Adrenal gland (tissue), 12 donors: Measurements from ENCODE around the gene NACAD. TPM values are rescaled to one million over a fixed set of nuclear protein-coding genes. Genes with fewer than 3 reads are reported as not detected.
A peak's percentile ranks its signal among the peaks of the same experiment; 100 is the strongest.

ENCODE experiments used
- DNase-seq, 7 donors: peaks; one replicate each; pipeline ENCODE4 v3.0.0-alpha.2; 2019 to 2020
- H3K27ac ChIP-seq, 5 donors: fragments of 200-600 bp; sonication (generic) in 4 of 5; 1 replicate in 3 of 5; 2 replicates in 2 of 5; pipeline versions ENCODE4 v1.5.1 to v1.8.0; 2016 to 2020; ENCODE audit warnings: mild to moderate bottlenecking in 1 of 5
- H3K27me3 ChIP-seq: fragments of 200-600 bp; 2 replicates; pipeline ENCODE4 v1.8.0; 2021
- H3K36me3 ChIP-seq, 2 donors: fragments of 200-600 bp; replicated peaks in 1 of 2; 1 replicate in 1 of 2; 2 replicates in 1 of 2; pipeline versions ENCODE4 v1.5.1 to v1.8.0; 2018 to 2022
- H3K4me1 ChIP-seq, 2 donors: fragments of 200-600 bp; replicated peaks in 1 of 2; 1 replicate in 1 of 2; 2 replicates in 1 of 2; pipeline versions ENCODE4 v1.5.1 to v1.8.0; 2018 to 2021
- H3K4me3 ChIP-seq, 4 donors: fragments of 200-600 bp; sonication (generic) in 3 of 4; one replicate each; pipeline ENCODE4 v1.5.1; 2016 to 2018
- H3K9me3 ChIP-seq, 3 donors: fragments of 200-600 bp; sonication (generic) in 1 of 3; replicated peaks in 1 of 3; 1 replicate in 2 of 3; 2 replicates in 1 of 3; pipeline versions ENCODE4 v1.5.1 to v1.8.0; 2016 to 2021
- POLR2A ChIP-seq, 2 donors: fragments of 450-650 bp; IDR thresholded peaks; one replicate each; pipeline ENCODE4 v1.6.1; 2017; ENCODE audit warnings: antibody characterized with exemption in 2 of 2, mild to moderate bottlenecking in 2 of 2, moderate library complexity in 1 of 2
- WGBS, 4 donors: extraction: QIAGEN DNeasy Blood & Tissue Kit in 2 of 4; methylation state at CpG; one replicate each; pipeline versions ENCODE4 v1.1.5 to v1.1.7; 2013 to 2017; 5-methylcytosine and 5-hydroxymethylcytosine counted together
- intact Hi-C, 2 donors: fragments of 100-400 bp; cut with DNase I; formaldehyde crosslinking; loops; one replicate each; pipeline versions ENCODE4 v1.14.1 to v1.15.0; 2022 to 2023
- polyA plus RNA-seq, 3 donors: library from polyadenylated mRNA; stranded (reverse); fragments of 200-250 nt in 2 of 3; fragments of 350-450 nt in 1 of 3; fragmentation: Illumina TruSeq in 1 of 3; extraction: RNeasy Lipid Tissue Mini Kit (QIAGEN cat#74804) in 1 of 3; gene quantifications; one replicate each; pipeline ENCODE4 v1.2.3, GENCODE V29; 2013 to 2014
- total RNA-seq, 9 donors: library from RNA; depleted of rRNA in 4 of 9; stranded (reverse); fragments of >200 nt in 4 of 9; fragments of 120-200 nt in 1 of 9; fragmentation: NEBNext Ultra II Directional in 1 of 9; extraction: Animal tissue kit (Norgen Biotek cat#: 25700) in 1 of 9; gene quantifications; one replicate each; pipeline versions ENCODE4 v1.1.0 to v1.2.4, GENCODE V29; 2013 to 2023
- TF ChIP-seq, protein P1 (sequence below), 6 experiments: fragments of 450-650 bp in 4 of 6; fragments of 200-600 bp in 2 of 6; sonication (generic) in 1 of 6; IDR thresholded peaks; 1 replicate in 5 of 6; 2 replicates in 1 of 6; pipeline versions ENCODE4 v1.5.1 to v1.8.0; 2016 to 2021; ENCODE audit warnings: antibody characterized with exemption in 6 of 6, mild to moderate bottlenecking in 2 of 6, moderate library complexity in 1 of 6
- donor health status: healthy with polysubstance abuse.
- donor health status: Bipolar disorder and iron deficiency.
- donor health status: DM: yes; HTN: yes; CAD: no.
- donor health status: DM: no; HTN: no; CAD: no.
- donor health status: DM: no; HTN: no; CAD: no.
- donor health status: DM: yes; HTN: yes; CAD: no.

Gene NACAD
- total and polyA plus RNA-seq, 12 donors = 0.93 to 12.1 (median 2.4) TPM

DNA sequence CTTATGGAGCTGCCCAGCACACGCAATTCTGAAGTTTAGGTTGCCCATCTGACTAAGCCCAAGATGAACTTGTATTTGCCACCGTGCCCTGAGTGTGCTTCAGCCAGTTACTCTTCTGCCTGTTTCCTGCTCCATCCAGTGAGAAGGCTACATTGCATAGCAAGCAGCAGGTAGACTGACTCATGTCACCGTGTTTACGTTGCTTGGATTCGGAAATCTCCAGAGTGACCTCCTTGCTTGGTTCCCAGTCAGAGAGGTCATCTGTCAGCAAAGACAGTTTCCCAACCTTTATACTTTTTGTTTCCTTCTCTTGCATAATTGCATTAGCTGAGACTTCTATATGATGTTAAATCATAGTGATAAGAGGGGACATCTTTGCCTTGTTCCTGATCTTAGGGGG lies 30.9 kb downstream of the NACAD start:
- intact Hi-C loops = no loop called here

DNA sequence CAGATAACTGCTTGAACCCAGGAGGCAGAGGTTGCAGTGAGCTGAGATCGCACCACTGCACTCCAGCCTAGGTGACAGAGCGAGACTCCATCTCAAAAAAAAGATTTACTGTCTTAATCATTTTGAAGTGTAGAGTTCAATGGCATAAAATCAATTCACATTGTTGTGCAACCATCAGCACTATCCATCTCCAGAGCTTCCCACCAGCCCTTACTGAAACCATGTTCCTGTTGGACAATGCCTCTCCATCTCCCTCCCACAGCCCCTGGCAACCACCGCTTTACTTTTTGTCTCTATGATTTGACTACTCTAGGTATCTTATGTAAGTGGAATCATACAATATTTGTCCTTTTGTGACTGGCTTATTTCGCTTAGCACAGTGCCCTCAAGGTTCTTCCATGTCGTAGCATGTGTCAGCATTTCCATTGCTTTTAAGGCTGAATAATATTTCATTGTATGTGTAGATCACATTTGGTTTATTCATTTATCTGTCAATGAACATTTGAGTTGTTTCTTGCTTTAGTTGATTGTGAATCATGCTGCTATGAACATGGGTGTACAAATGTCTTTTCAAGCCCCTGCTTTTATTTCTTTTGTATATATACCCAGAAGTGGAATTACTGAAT lies 33.1 kb downstream of the NACAD start:
- 91 to 96% (median 93%) methylated on average over 5 of the region's 5 CpGs for WGBS, 4 donors
- H3K27ac ChIP-seq = no peak overlapping the region
- intact Hi-C loops = no loop called here

More for the DNA sequence above, 30.9 kb downstream of the NACAD start:
- peak in 3 of 7 donors; percentile 12 to 39 (median 25) for DNase-seq
- TF ChIP-seq POLR2A (IDR thresholded peaks at IDR 0.05) = no peak
- TF ChIP-seq, protein P1, sequence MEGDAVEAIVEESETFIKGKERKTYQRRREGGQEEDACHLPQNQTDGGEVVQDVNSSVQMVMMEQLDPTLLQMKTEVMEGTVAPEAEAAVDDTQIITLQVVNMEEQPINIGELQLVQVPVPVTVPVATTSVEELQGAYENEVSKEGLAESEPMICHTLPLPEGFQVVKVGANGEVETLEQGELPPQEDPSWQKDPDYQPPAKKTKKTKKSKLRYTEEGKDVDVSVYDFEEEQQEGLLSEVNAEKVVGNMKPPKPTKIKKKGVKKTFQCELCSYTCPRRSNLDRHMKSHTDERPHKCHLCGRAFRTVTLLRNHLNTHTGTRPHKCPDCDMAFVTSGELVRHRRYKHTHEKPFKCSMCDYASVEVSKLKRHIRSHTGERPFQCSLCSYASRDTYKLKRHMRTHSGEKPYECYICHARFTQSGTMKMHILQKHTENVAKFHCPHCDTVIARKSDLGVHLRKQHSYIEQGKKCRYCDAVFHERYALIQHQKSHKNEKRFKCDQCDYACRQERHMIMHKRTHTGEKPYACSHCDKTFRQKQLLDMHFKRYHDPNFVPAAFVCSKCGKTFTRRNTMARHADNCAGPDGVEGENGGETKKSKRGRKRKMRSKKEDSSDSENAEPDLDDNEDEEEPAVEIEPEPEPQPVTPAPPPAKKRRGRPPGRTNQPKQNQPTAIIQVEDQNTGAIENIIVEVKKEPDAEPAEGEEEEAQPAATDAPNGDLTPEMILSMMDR (IDR thresholded peaks at IDR 0.05) = no peak
- Histone ChIP-seq H3K36me3 (no peaks in the 10 kb centered on the region), H3K9me3 (no peaks in the 10 kb centered on the region), H3K4me1 (no peaks in the 10 kb centered on the region), H3K27ac (no peak overlapping the region), H3K4me3 (no peak overlapping the region), H3K27me3 (no peaks in the 10 kb centered on the region)
- WGBS, 4 donors = 80 to 93% (median 86%) methylated on average over 5 of the region's 5 CpGs

GRCh38 chr7:45055016-45055415 lies 33.8 kb downstream of the NACAD start:
- Histone ChIP-seq H3K9me3 (no peaks in the 10 kb centered on the region), H3K4me3 (no peak overlapping the region), H3K27ac (no peak overlapping the region), H3K27me3 (no peaks in the 10 kb centered on the region), H3K36me3 (no peaks in the 10 kb centered on the region), H3K4me1 (no peaks in the 10 kb centered on the region)
- TF ChIP-seq, protein P1 (IDR thresholded peaks at IDR 0.05) = no peak
- no peak for TF ChIP-seq POLR2A (IDR thresholded peaks at IDR 0.05)
- intact Hi-C loops = no loop called here
- DNase-seq = peak in 1 of 7 donors; percentile 0
- 83 to 92% (median 88%) methylated on average over 5 of the region's 5 CpGs for WGBS, 4 donors

More for the DNA sequence above, 33.1 kb downstream of the NACAD start:
- no peaks in the 10 kb centered on the region for H3K27me3 ChIP-seq
- H3K36me3 ChIP-seq = no peaks in the 10 kb centered on the region
- no peak overlapping the region for H3K4me3 ChIP-seq
- H3K9me3 ChIP-seq = no peaks in the 10 kb centered on the region
- TF ChIP-seq, protein P1 (IDR thresholded peaks at IDR 0.05) = no peak
- no peak for TF ChIP-seq POLR2A (IDR thresholded peaks at IDR 0.05)
- DNase-seq = peak in 1 of 7 donors; percentile 35
- no peaks in the 10 kb centered on the region for H3K4me1 ChIP-seq

DNA sequence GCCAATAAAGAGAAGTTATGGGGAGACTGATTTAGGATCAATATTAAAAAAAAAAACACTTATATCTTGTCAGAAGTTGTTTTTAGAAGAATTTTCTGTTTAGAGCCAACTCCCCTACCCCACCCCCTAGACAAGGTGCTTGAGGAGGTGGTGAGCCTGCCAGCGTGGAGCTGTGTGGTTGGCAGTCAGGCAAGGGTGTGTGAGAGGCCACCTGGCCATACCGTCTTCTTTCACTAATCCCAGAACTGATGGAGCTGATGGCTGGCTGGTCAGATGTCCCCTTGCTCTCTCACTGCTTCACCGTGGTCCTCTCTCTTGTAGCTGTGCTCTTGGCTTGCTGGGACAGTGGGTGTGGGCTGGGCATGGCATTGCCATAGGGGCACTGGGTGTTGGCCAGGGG lies 34.3 kb downstream of the NACAD start:
- no peak overlapping the region for H3K4me3 ChIP-seq
- no peaks in the 10 kb centered on the region for H3K9me3 ChIP-seq
- intact Hi-C loops = no loop called here
- WGBS, 4 donors = 94 to 98% (median 95%) methylated on average over 3 of the region's 3 CpGs
- TF ChIP-seq, protein P1 (IDR thresholded peaks at IDR 0.05) = no peak
- no peak for TF ChIP-seq POLR2A (IDR thresholded peaks at IDR 0.05)
- DNase-seq = no peak
- no peaks in the 10 kb centered on the region for H3K27me3 ChIP-seq
- no peak overlapping the region for H3K27ac ChIP-seq
- no peaks in the 10 kb centered on the region for H3K4me1 ChIP-seq
- no peaks in the 10 kb centered on the region for H3K36me3 ChIP-seq
